Activated CD4-positive, CD25-positive, alpha-beta regulatory T cell treated with anti-CD3 and anti-CD28 coated beads, Interleukin-2, amount 50 U/mL, for 72 hours (primary cell): ENCODE results near the gene TGM3.

Experiments
- DNase-seq: peaks from one replicate; pipeline ENCODE4 v3.0.0; 2021

The TGM3 gene

GRCh38 chr20:2311329-2311728 is 15.5 kb downstream of the TGM3 start:
- no peak for DNase-seq

GRCh38 chr20:2312876-2313275 is 17.1 kb downstream of the TGM3 start:
- DNase-seq = no peak

GRCh38 chr20:2313316-2313715 is 17.5 kb downstream of the TGM3 start:
- no peak for DNase-seq

GRCh38 chr20:2314759-2315439 is 19.1 kb downstream of the TGM3 start:
- DNase-seq = no peak

DNA sequence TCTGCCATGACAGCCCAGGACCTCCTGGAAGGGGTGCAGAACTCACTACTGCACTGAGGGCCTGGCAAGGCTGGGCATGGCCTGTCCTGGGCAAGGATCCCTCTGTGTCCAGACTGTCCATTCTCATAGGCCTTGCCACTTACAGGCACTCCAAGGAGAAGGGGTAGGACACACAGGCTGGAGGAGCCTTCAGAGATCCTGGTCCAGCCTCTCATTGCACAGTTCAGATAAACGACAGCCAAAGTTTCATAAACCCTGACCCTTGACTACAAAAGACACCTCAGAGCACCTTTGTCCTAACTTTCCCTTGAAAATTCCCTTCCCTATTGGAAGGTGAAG is 19.6 kb downstream of the TGM3 start:
- DNase-seq = no peak

DNA sequence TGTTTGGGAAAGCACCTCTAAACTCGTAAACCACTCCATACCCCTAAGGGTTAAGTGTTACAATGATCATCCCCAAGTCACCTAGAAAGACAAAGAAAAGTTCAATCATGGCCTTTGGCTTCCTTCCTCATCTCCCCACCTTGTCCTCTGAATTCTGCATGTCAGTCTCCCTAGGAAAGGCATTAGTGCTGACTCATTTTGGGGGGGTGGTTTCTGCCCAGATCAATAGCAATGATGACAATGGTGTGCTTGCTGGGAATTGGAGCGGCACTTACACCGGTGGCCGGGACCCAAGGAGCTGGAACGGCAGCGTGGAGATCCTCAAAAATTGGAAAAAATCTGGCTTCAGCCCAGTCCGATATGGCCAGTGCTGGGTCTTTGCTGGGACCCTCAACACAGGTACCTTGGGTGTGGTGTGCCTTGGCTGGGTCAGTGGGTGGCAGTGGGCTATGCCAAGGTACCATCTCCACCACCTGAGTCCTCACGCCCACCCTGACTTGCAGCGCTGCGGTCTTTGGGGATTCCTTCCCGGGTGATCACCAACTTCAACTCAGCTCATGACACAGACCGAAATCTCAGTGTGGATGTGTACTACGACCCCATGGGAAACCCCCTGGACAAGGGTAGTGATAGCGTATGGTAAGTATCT is 21.2 kb downstream of the TGM3 start:
- DNase-seq = no peak

GRCh38 chr20:2320813-2321658 is 25.2 kb downstream of the TGM3 start:
- no peak for DNase-seq

GRCh38 chr20:2323051-2323450 is 27.2 kb downstream of the TGM3 start:
- DNase-seq = no peak

- DNase-seq = no peak
Observed at GRCh38 chr20:2326046-2326445, 30.2 kb downstream of the TGM3 start.

DNA sequence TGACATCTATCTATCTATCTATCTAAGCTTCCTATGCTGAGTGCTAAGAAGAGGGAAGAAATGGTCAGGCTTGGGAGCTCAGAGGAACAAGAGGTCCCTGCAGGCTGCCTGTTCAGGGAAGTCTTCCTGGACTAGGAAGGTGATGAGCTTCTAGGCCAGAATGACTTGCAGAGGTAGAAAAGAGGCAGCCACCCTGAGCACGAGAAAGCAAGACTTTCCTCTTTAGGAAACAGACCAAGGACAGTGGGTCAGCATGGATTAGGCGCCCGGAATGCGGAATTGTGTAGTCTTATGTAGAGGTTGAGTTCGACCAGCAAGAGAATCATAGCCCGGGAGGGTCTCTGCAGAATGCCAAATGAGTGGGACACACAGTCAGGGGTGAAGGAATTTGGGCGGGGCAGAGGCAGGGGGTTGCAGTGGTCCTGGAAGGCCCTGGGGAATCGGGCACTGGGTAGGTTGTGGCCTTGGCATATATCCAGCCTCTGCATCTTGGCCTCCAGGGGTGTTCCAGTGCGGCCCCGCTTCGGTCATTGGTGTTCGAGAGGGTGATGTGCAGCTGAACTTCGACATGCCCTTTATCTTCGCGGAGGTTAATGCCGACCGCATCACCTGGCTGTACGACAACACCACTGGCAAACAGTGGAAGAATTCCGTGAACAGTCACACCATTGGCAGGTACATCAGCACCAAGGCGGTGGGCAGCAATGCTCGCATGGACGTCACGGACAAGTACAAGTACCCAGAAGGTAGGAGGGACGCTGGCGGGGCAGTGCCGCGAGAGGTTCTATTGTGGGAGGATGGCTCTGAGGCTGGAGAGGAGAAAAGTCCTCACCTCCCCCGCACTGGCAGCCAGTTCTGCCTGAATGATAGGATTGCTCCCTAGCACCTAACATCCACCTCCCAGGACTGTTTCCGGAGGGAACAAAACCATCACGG is 32.1 kb downstream of the TGM3 start:
- no peak for DNase-seq

- DNase-seq = no peak
Observed at GRCh38 chr20:2329286-2329685, 33.5 kb downstream of the TGM3 start.

GRCh38 chr20:2330090-2330695 is 34.4 kb downstream of the TGM3 start:
- DNase-seq = no peak

- no peak for DNase-seq
Observed at GRCh38 chr20:2331106-2331505, 35.3 kb downstream of the TGM3 start.

GRCh38 chr20:2331901-2332565 is 36.2 kb downstream of the TGM3 start:
- no peak for DNase-seq

DNA sequence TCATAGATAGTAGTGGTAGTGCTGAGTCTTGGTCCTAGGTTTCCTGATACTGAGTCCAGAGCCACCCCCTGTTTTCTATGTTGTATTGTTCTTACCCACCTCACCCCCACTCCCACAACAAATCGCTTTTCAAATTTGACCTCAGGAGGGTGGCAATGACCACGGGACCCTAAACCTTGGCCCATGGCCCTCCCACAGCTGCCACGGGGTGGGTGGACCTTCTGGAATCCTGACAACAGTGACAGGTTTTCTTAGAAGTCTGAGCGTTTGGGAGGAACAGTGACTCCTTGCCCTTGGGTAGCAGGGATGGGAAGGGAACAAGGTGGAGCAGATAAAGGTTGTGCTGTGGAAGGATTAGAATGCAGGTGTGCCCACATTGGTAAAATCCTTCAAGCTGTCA is 36.9 kb downstream of the TGM3 start:
- no peak for DNase-seq

DNA sequence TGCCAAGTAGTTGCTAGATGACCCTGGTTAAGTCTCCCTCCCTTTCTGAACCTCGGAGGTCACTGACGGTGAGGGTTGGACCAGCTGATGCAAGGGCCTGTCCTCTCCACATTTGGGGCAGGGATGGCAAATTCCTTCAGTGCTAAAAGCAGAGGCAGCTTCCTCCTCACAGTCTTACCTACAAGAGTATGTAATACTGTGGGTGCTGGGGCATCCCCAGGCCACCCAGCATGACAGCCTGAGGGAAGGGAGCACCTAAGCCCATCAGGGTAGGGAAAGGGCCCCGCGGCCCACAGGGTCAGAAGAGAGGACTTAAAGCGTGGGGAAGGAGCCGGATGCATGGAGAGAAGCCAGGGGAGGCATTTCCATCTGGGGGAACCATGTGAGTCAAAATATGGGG is 38.0 kb downstream of the TGM3 start:
- no peak for DNase-seq

GRCh38 chr20:2335096-2335870 is 39.5 kb downstream of the TGM3 start:
- DNase-seq = no peak

- DNase-seq = no peak
Observed at GRCh38 chr20:2336471-2336870, 40.7 kb downstream of the TGM3 start.

DNA sequence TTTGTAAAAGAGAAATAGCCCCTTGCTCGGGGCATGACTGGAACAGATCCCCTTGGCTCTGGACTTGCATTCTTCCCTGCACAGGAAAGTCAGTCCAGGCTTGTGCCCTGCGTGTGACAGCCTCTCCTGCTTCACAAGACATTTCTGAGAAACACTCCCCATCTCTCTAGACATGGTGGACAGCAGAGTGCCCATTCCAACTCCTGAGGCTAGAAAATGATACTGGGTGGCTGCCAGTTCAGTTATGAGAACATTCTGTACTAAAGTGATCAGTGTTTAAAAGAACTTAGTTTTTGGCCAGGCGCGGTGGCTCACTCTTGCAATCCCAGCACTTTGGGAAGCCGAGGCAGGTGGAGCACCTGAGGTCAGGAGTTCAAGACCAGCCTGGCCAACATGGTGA is 41.3 kb downstream of the TGM3 start:
- no peak for DNase-seq

DNA sequence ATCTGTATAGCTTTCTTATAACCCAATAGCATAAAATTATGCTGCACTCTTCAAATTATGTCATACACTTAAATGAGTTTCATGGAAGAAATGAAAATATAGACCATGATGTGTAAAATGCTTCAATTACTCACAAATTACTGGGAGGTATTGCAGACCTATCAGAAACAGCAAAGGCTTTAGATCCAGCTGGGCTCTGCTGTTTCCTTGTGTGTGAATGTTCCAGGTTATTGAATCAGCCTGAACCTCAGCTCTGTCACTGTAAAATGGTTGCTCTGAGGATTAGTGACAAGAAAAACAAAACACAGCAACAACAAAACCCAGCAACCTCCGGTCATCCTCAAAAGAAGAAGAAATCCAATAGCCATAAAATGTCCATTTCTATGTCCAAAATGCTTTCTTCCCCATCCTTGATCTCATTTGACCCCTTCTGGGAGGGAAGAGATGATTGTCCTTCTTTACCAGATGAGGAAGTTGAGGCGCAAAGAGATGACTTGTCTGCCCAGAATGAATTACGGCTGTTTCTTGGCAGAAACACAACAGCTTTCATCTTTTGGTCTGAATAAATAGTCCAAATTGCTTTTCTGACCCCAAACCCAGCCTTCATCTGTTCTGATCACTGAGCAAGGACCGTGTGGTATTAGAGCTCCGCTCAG is 42.7 kb downstream of the TGM3 start:
- no peak for DNase-seq

- DNase-seq = no peak
Observed at GRCh38 chr20:2340136-2340535, 44.3 kb downstream of the TGM3 start.
